ENCODE results near the gene GPC6. TPM values are rescaled to one million over a fixed set of nuclear protein-coding genes. Genes with fewer than 3 reads are reported as not detected.

The GPC6 gene
- polyA plus RNA-seq, 1 of the 3 experiments (the other 2 are of a cell fraction), result 6.7 TPM

- CTCF ChIA-PET, result interaction anchor here (1.7 kb wide), 1 partner anchor 202 kb away, joined by 7 read pairs; no protein-coding TSS in a partner anchor
- POLR2A ChIA-PET, result interaction anchor here (0.9 kb wide), 1 partner anchor 10 kb away, joined by 3 read pairs; no protein-coding TSS in a partner anchor
- H3K9ac ChIP-seq, result no peak overlapping the region
- no peaks in the 10 kb centered on the region for H3K36me3 ChIP-seq (replicated peaks in 1 of 2; ENCODE audit: control insufficient read depth in 1 of 2, insufficient read depth in 2 of 2, low read length in 1 of 2)
- TF ChIP-seq SIN3A (IDR thresholded peaks at IDR 0.05; ENCODE audit: borderline replicate concordance, low read depth, low read length) (no peak), EP300 (IDR thresholded peaks at IDR 0.05; ENCODE audit: borderline replicate concordance in 1 of 2, low read depth in 1 of 2, low read length in 1 of 2) (no peak), TAF1 (IDR thresholded peaks at IDR 0.05; ENCODE audit: borderline replicate concordance, low read depth, low read length) (no peak), CHD2 (IDR thresholded peaks at IDR 0.05; ENCODE audit: low read length, partially characterized antibody) (no peak), FOXJ3 (CRISPR knock-in tag; IDR thresholded peaks at IDR 0.05) (no peak), RAD21 (IDR thresholded peaks at IDR 0.05; ENCODE audit: low read length) (no peak), IRF3 (IDR thresholded peaks at IDR 0.05; ENCODE audit: low read depth, low read length) (no peak), RCOR1 (IDR thresholded peaks at IDR 0.05; ENCODE audit: low read length) (no peak), RFX5 (IDR thresholded peaks at IDR 0.05; ENCODE audit: low read length) (no peak), ZBTB33 (IDR thresholded peaks at IDR 0.05; ENCODE audit: borderline replicate concordance, low read depth) (no peak), FOXM1 (IDR thresholded peaks at IDR 0.05; ENCODE audit: low read depth) (no peak), FOSL2 (IDR thresholded peaks at IDR 0.05; ENCODE audit: borderline replicate concordance, low read depth) (no peak), MXI1 (IDR thresholded peaks at IDR 0.05; ENCODE audit: low read depth, low read length) (no peak), REST (IDR thresholded peaks at IDR 0.05; ENCODE audit: low read depth, low read length) (no peak), JUND (IDR thresholded peaks at IDR 0.05) (no peak), PBX3 (IDR thresholded peaks at IDR 0.05) (no peak), TEAD4 (IDR thresholded peaks at IDR 0.05; ENCODE audit: borderline replicate concordance, insufficient read depth) (no peak)
- H3F3A ChIP-seq (replicated peaks; ENCODE audit: insufficient read depth), result no peaks in the 10 kb centered on the region
- H3K9me2 ChIP-seq, result no peaks in the 10 kb centered on the region
- no peak overlapping the region for H2AFZ ChIP-seq (ENCODE audit: low read depth)
- DNase-seq, result peak; percentile 22
- no peaks in the 10 kb centered on the region for H4K20me1 ChIP-seq (ENCODE audit: insufficient read depth)
- no peak overlapping the region for H3K4me2 ChIP-seq
- H3K4me3 ChIP-seq (ENCODE audit: low read depth in 2 of 2, low read length in 1 of 2), result no peak overlapping the region
- peaks cover 5 to 10% of the 10 kb centered on the region in 2 experiments; a peak in 2 of 4 replicates for H3K4me1 ChIP-seq (ENCODE audit: control insufficient read depth in 1 of 2, insufficient read depth in 2 of 2, low read depth in 1 of 2, low read length in 1 of 2)
- H3K9me3 ChIP-seq, result no peaks in the 10 kb centered on the region
- H3K27ac ChIP-seq (ENCODE audit: low read depth in 2 of 2, low read length in 1 of 2), result peak overlapping the region in 1 of 2 experiments; percentile 92; a peak in 2 of 4 replicates
- H3K27me3 ChIP-seq (ENCODE audit: insufficient read depth), result no peaks in the 10 kb centered on the region
- H3K79me2 ChIP-seq (ENCODE audit: insufficient read depth), result no peaks in the 10 kb centered on the region
These were observed 223.6 kb downstream of the GPC6 start for GRCh38 chr13:93450191-93450621.
